Heart left ventricle (tissue), 13 donors: ENCODE measurements around the gene PABPN1L.

Experiments used
- CTCF ChIP-seq, 12 donors: fragments of 200-600 bp; sonication (generic) in 4 of 12; IDR thresholded peaks; one replicate each; pipeline versions ENCODE4 v1.5.0 to v1.8.0; 2018 to 2022; ENCODE audit warnings: antibody characterized with exemption in 12 of 12, mild to moderate bottlenecking in 5 of 12
- POLR2A ChIP-seq, 2 donors: fragments of 450-650 bp; IDR thresholded peaks; one replicate each; pipeline ENCODE4 v1.6.1; 2017; ENCODE audit warnings: antibody characterized with exemption in 2 of 2, mild to moderate bottlenecking in 2 of 2, moderate library complexity in 2 of 2
- donor health status: ischemic (EF 13 %, LVEDD 7.1; RV severe dilation, severe dysfunction).
- donor health status: DM: no; HTN: yes; CAD: no.
- donor health status: DM: no; HTN: no; CAD: no.
- donor health status: ischemic (EF 25% LVEDD 6.9; RV normal size, moderate dysfunction).
- donor health status: ischemic (EF 25% LVEDD 5.7; RV mildly dilated, moderate dysfunction).
- donor health status: ischemic (EF 35%, LVEDD 5.7; RV mildly dilated, moderate dysfunction).
- donor health status: nonischemic (EF 11% LVEDD 7.7; RV severe dilation, severe dysfunction).
- donor health status: DM: yes; HTN: yes; CAD: no.
- donor health status: PGD.
- donor health status: ischemic (EF 29% LVEDD 5.4; RV normal size, mild dysfunction).
- donor health status: nonischemic (EF 23%, LVEDD 6.1; RV moderate dilation, normal function).

GRCh38 chr16:88877564-88878289 is 11.3 kb upstream of the PABPN1L start:
- TF ChIP-seq CTCF (IDR thresholded peaks at IDR 0.05) (no peak), POLR2A (IDR thresholded peaks at IDR 0.05) (no peak)
